ENCODE data around the gene ENDOG. TPM values are rescaled to one million over a fixed set of nuclear protein-coding genes. Genes with fewer than 3 reads are reported as not detected.

The ENDOG gene
- total RNA-seq, 3 donors from 2014 or later = 25.6 to 39.7 (median 25.8) TPM

Other genes with a start within 250 kb of the ENDOG start
- 10 to 100 TPM; 23.7 to 67.0 (median 54.1) TPM for gene DYNC2I2, start 161.7 kb upstream of the ENDOG start, total RNA-seq
- gene SET, start 129.3 kb upstream of the ENDOG start, total RNA-seq = 100 to 1,000 TPM; 142 to 168 (median 158) TPM
- 1 to 10 TPM; 2.6 to 8.5 (median 7.0) TPM for gene PKN3, start 116.0 kb upstream of the ENDOG start, total RNA-seq
- gene ZDHHC12, start 94.4 kb upstream of the ENDOG start, total RNA-seq = 10 to 100 TPM; 15.7 to 33.7 (median 30.2) TPM
- 10 to 100 TPM; 31.2 to 42.9 (median 34.1) TPM for gene ZER1, start 46.6 kb upstream of the ENDOG start, total RNA-seq
- 10 to 100 TPM; 14.4 to 20.0 (median 16.2) TPM for gene TBC1D13, start 31.2 kb upstream of the ENDOG start, total RNA-seq
- gene SPOUT1, start 11.3 kb downstream of the ENDOG start, total RNA-seq = 10 to 100 TPM; 23.0 to 40.0 (median 31.5) TPM
- gene KYAT1, start 63.5 kb downstream of the ENDOG start, total RNA-seq = 1 to 10 TPM; 3.0 to 7.6 (median 7.2) TPM
- 10 to 100 TPM; 26.1 to 52.7 (median 40.6) TPM for gene LRRC8A, start 63.6 kb downstream of the ENDOG start, total RNA-seq
- 10 to 100 TPM; 24.3 to 67.0 (median 44.8) TPM for gene PHYHD1, start 102.5 kb downstream of the ENDOG start, total RNA-seq
- gene DOLK, start 129.1 kb downstream of the ENDOG start, total RNA-seq = 10 to 100 TPM; 11.1 to 16.2 (median 14.3) TPM
- 10 to 100 TPM; 32.3 to 49.5 (median 36.0) TPM for gene NUP188, start 129.2 kb downstream of the ENDOG start, total RNA-seq
- 100 to 1,000 TPM in 2 of 3 donors, 10 to 100 TPM in 1; 59.2 to 227 (median 150) TPM for gene SH3GLB2, start 209.8 kb downstream of the ENDOG start, total RNA-seq
- gene MIGA2, start 218.1 kb downstream of the ENDOG start, total RNA-seq = 10 to 100 TPM; 25.3 to 28.8 (median 27.9) TPM

Data from breast epithelium (tissue), 3 donors.